Measurements from ENCODE around the gene ASCC3.

ASCC3 gene

DNA sequence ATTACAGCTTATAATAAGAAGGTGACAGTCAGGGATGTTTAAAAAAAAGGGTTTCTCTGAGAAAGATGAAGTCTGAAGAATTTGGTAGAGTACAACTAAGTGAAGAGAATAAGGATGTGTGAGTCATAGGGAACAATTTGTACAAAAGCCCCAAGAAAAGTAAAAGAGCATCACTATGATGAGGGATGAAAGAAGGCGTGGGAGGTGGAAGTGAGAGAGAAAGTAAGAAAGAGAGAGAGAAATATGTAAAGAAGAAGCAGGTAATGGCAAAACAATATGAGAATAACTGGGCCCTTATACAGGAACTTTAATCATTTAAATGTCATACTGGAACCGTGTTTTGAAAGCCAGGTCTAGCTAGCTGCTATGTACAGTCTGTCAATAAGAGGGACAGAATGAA lies 179.4 kb downstream of the ASCC3 start:
- TF ChIP-seq, protein P1, sequence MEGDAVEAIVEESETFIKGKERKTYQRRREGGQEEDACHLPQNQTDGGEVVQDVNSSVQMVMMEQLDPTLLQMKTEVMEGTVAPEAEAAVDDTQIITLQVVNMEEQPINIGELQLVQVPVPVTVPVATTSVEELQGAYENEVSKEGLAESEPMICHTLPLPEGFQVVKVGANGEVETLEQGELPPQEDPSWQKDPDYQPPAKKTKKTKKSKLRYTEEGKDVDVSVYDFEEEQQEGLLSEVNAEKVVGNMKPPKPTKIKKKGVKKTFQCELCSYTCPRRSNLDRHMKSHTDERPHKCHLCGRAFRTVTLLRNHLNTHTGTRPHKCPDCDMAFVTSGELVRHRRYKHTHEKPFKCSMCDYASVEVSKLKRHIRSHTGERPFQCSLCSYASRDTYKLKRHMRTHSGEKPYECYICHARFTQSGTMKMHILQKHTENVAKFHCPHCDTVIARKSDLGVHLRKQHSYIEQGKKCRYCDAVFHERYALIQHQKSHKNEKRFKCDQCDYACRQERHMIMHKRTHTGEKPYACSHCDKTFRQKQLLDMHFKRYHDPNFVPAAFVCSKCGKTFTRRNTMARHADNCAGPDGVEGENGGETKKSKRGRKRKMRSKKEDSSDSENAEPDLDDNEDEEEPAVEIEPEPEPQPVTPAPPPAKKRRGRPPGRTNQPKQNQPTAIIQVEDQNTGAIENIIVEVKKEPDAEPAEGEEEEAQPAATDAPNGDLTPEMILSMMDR (IDR thresholded peaks at IDR 0.05; ENCODE audit: low read depth, low read length) = no peak
- no peak for DNase-seq (ENCODE audit: extremely low read depth, low read depth)

DNA sequence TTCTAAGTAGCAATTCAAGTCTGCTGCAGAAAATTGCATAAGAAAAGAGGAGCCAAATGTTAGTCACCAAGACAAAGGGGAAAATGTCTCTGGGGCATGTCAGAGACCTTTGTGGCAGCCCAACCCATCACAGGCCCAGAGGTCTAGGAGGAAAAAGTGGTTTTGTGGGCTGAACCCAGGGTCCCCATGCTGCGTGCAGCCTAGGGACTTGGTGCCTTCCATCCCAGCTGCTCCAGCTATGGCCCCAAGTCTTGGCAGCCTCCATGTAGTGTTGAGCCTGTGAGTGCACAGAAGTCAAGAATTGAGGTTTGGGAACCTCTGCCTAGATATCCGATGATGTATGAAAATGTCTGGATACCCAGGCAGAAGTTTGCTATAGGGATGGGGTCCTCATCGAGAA lies 181.1 kb downstream of the ASCC3 start:
- TF ChIP-seq, protein P1 (IDR thresholded peaks at IDR 0.05; ENCODE audit: low read depth, low read length) = no peak
- no peak for DNase-seq (ENCODE audit: extremely low read depth, low read depth)

DNA sequence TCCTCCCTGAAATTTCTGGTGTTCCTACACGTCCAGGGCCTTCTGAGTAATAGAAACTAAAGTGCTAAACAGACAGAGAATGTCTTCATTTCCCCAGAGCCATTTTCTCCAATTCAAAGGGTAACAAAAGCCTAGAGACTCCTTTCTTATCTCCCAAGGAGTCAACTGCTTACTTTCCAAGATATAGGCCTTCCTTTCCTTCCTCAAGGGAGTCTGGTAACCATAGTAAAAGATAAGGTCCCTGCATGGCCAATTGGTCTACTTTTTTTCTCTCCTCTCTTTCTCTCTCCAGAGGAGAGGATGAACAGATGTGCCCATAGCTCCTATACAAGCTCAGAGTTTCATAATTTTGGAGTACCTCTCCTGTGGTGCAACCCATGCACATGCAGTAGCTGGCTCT lies 185.7 kb downstream of the ASCC3 start:
- DNase-seq (ENCODE audit: extremely low read depth, low read depth) = no peak
- TF ChIP-seq, protein P1 (IDR thresholded peaks at IDR 0.05; ENCODE audit: low read depth, low read length) = no peak

DNA sequence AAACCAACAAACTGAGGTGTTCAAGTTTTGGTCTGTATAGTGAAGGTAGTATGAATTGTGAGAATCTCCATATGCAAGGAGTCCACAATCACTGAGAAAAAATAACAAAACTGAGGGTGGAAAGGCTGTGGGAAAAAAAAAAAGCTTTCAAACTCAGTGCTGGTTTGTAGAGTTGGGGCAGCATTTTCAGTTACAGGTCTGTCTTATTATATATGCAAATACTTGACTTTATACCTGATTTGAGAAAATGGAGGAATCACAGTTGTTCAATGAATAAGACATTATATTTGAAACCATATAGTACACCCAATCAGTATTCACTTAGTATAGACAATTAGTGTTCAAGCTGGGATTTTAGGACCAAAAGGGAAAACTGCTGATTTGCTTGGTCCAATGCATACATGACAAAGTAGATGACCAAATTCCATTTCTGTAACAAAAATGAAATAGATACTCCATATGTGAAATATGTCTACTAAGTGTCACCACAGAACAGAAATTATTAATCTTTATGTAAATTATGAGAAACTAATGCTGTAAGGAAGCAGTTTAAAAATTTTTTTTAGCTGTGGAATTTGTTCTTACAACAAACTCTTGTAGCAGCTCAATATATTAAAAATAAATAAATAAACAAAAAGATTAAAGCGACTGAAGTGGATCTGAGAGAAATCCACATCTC lies 187.7 kb downstream of the ASCC3 start:
- TF ChIP-seq, protein P1 (IDR thresholded peaks at IDR 0.05; ENCODE audit: low read depth, low read length) = no peak

DNA sequence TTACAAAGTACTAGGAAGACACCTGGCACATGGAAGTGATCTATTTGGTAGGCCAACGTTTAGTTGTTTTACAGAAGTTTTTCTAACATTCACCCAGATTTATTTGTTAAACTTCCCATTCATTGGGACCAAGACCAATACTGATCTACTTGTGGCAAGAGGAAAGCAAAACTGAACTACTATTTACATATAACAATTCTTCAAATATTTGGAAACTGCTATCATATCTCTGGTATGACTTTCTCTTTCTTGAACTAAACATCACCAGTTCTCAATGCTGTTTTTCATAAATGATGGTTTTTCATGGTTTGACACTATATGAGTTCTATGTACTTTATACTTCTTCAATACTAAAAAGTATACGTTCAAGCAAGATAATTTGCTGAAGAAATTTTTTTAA lies 189.2 kb downstream of the ASCC3 start:
- TF ChIP-seq, protein P1 (IDR thresholded peaks at IDR 0.05; ENCODE audit: low read depth, low read length) = no peak
- DNase-seq (ENCODE audit: extremely low read depth, low read depth) = no peak

More for the DNA sequence above, 187.7 kb downstream of the ASCC3 start:
- no peak for DNase-seq (ENCODE audit: extremely low read depth, low read depth)

DNA sequence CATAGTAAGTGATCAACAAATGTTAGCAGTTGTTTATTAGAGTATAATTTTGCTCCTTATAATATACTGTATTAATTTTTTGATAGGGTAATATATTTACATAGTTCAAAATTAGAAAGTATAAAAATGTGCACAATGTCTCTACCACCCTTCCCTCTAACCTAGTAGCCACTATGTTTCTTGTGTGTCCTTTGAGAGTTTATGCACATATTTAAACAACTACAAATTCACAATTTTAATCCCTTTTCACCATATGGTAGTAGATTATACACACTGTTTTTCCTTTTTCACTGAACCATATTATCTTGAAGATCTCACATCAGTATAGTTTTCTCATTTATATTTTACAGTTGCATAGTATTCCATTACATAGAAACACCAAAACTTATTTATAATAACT lies 194.9 kb downstream of the ASCC3 start:
- DNase-seq (ENCODE audit: extremely low read depth, low read depth) = no peak

DNA sequence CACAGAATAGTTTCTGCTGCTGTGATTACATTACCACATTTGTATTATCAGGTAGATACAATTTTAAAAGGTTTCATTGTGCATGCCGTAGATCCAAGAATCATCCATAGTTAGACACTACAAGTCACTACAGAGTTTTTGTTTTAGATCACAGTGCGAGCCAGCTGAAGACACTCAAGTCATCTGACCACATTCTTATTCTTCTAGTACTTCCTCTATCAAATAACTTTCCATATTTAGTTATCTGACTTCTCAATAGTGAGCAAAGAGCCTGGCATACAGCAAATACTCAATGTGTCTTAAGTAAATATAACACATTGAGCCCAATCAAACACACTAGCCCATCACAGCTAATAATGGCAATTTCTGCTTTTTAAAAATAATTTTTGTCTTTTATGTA lies 195.4 kb downstream of the ASCC3 start:
- DNase-seq (ENCODE audit: extremely low read depth, low read depth) = no peak
- TF ChIP-seq, protein P1 (IDR thresholded peaks at IDR 0.05; ENCODE audit: low read depth, low read length) = no peak

More for the DNA sequence above, 194.9 kb downstream of the ASCC3 start:
- TF ChIP-seq, protein P1 (IDR thresholded peaks at IDR 0.05; ENCODE audit: low read depth, low read length) = no peak

Measured in AG09319 (cell line).